ENCODE data around the gene EXOC3L1.

DNA sequence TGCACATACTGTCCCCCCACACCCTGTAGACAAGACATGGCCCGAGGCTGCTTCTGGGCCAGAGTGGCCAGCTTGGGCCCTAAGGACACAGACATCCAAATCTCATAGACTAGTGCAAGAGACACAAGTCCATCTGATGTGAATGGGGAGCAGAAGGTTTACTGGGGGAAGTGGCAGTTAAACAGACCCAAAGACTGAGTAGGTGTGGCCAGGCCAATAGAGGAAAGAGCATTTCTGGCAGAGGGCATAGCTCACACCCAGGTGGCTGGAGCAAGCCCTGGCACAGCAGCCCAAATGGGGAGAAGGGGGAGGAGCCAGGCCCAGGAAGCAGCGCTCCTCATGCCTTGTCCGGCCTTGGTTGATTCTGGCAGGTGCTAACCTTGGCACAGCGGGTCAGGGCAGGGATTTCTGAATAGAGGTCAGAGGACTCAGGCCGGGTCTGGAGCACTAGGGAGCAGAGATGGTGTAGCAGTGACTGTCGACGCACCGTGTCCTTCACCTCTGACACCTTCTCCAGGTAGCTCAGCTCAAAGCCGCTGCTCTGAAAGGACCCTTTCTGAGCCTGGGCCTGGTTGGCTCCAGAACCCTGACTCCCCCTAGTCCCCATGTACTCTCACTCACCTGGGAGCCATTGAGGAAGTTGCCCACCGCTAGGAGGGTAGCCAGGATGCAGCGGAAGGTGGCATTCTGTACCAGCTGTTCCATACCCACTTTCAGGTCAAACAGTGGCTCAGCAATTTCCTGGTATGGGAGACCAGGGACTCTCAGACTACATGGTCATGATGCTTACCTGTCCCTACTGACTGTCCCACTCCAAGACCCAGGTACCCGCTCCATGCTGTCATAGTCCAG is 41.1 kb upstream of the EXOC3L1 start:
- no peak for TF ChIP-seq POLR2A (IDR thresholded peaks at IDR 0.05)
- TF ChIP-seq, protein P1, sequence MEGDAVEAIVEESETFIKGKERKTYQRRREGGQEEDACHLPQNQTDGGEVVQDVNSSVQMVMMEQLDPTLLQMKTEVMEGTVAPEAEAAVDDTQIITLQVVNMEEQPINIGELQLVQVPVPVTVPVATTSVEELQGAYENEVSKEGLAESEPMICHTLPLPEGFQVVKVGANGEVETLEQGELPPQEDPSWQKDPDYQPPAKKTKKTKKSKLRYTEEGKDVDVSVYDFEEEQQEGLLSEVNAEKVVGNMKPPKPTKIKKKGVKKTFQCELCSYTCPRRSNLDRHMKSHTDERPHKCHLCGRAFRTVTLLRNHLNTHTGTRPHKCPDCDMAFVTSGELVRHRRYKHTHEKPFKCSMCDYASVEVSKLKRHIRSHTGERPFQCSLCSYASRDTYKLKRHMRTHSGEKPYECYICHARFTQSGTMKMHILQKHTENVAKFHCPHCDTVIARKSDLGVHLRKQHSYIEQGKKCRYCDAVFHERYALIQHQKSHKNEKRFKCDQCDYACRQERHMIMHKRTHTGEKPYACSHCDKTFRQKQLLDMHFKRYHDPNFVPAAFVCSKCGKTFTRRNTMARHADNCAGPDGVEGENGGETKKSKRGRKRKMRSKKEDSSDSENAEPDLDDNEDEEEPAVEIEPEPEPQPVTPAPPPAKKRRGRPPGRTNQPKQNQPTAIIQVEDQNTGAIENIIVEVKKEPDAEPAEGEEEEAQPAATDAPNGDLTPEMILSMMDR (IDR thresholded peaks at IDR 0.05 in 4 of 5, conservative IDR thresholded peaks at IDR 0.05 in 1 of 5), result no peak

Data from gastrocnemius medialis (tissue), 4 donors.